Caco-2 (cell line): ENCODE results near the gene ETFB. TPM values are rescaled to one million over a fixed set of nuclear protein-coding genes. Genes with fewer than 3 reads are reported as not detected.

Source experiments
- BruUV-seq: library from RNA; stranded (reverse); fragments of 400-500 nt; replicated peaks from 2 replicates; lab custom pipeline; 2021; lab: Mats Ljungman, UMichigan
- CTCF ChIA-PET: fragments of 300-600 bp; sonication (Branson Sonifier 250); formaldehyde crosslinking; loops from one replicate; lab custom pipeline; 2022; ENCODE audit warnings: antibody characterized with exemption; lab: Charles Lee
- POLR2A ChIA-PET: fragments of 300-600 bp; sonication (Branson Sonifier 250); formaldehyde crosslinking; loops from one replicate; lab custom pipeline; 2022; ENCODE audit warnings: antibody characterized with exemption; lab: Charles Lee
- DNase-seq, 2 experiments: peaks; one replicate each; pipeline versions ENCODE4 v3.0.0 to v3.0.0-alpha.2; 2020 to 2022
- H3K27me3 ChIP-seq: replicated peaks from 2 replicates; pipeline ENCODE4 v1.6.0; 2011; ENCODE audit warnings: low read length; ENCODE audit not compliant: control insufficient read depth, insufficient read depth
- H3K36me3 ChIP-seq: 2 replicates; pipeline ENCODE4 v1.5.1; 2011; ENCODE audit warnings: low read length; ENCODE audit not compliant: control insufficient read depth, insufficient read depth
- H3K4me1 ChIP-seq: fragments of 250-450 bp; sonication (Bioruptor Pico); 2 replicates; pipeline ENCODE4 v1.5.1; 2020; ENCODE audit warnings: mild to moderate bottlenecking
- H3K4me3 ChIP-seq: 2 replicates; pipeline ENCODE4 v1.5.1; 2011; ENCODE audit warnings: low read depth, mild to moderate bottlenecking, control low read depth, low read length
- H3K9me3 ChIP-seq: fragments of 250-450 bp; sonication (Bioruptor Pico); 2 replicates; pipeline ENCODE4 v1.5.1; 2020; ENCODE audit warnings: mild to moderate bottlenecking, moderate library complexity
- H3K27ac Mint-ChIP-seq: one replicate; pipeline ENCODE4 v1.8.0; 2022; ENCODE audit warnings: mixed read lengths; ENCODE audit not compliant: unreplicated experiment
- H3K27me3 Mint-ChIP-seq: one replicate; pipeline ENCODE4 v1.8.0; 2022; ENCODE audit warnings: mixed read lengths; ENCODE audit not compliant: insufficient read depth, unreplicated experiment
- H3K36me3 Mint-ChIP-seq: one replicate; pipeline ENCODE4 v1.8.0; 2022; ENCODE audit warnings: mild to moderate bottlenecking, mixed read lengths; ENCODE audit not compliant: insufficient read depth, unreplicated experiment
- H3K4me1 Mint-ChIP-seq: one replicate; pipeline ENCODE4 v1.8.0; 2022; ENCODE audit warnings: low read depth, mixed read lengths; ENCODE audit not compliant: unreplicated experiment
- H3K4me3 Mint-ChIP-seq: one replicate; pipeline ENCODE4 v1.8.0; 2022; ENCODE audit warnings: mild to moderate bottlenecking, moderate library complexity, mixed read lengths; ENCODE audit not compliant: unreplicated experiment
- H3K9me3 Mint-ChIP-seq: one replicate; pipeline ENCODE4 v1.8.0; 2022; ENCODE audit warnings: mixed read lengths; ENCODE audit not compliant: unreplicated experiment
- intact Hi-C: fragments of 100-400 bp; cut with micrococcal nuclease; formaldehyde crosslinking; loops from one replicate; pipeline ENCODE4 v1.10.0; 2022; ENCODE audit not compliant: unreplicated experiment
- total RNA-seq: library from RNA; stranded (reverse); gene quantifications from 2 replicates; pipeline ENCODE4 v1.2.3, GENCODE V29; 2022
- TF ChIP-seq, protein P1 (sequence below), 2 experiments: fragments of 200-600 bp in 1 of 2; IDR thresholded peaks; 1 replicate in 1 of 2; 2 replicates in 1 of 2; pipeline versions ENCODE4 v1.5.1 to v1.8.0; 2011 to 2022; ENCODE audit warnings: antibody characterized with exemption in 1 of 2, control low read depth in 1 of 2, inconsistent platforms in 1 of 2, low read depth in 1 of 2, low read length in 1 of 2, mild to moderate bottlenecking in 1 of 2, moderate library complexity in 1 of 2; ENCODE audit not compliant: insufficient read depth in 1 of 2, severe bottlenecking in 1 of 2, unreplicated experiment in 1 of 2

ETFB gene
- total RNA-seq, 1 experiment from 2014 or later: 228 TPM

GRCh38 chr19:51305479-51305878, 60.7 kb downstream of the ETFB start:
- Mint-ChIP-seq H3K9me3 (peaks cover 33% of the 10 kb centered on the region), H3K36me3 (no peaks in the 10 kb centered on the region), H3K27ac (no peak overlapping the region), H3K4me3 (no peak overlapping the region), H3K27me3 (peaks cover 4% of the 10 kb centered on the region), H3K4me1 (no peaks in the 10 kb centered on the region)
- TF ChIP-seq, protein P1, sequence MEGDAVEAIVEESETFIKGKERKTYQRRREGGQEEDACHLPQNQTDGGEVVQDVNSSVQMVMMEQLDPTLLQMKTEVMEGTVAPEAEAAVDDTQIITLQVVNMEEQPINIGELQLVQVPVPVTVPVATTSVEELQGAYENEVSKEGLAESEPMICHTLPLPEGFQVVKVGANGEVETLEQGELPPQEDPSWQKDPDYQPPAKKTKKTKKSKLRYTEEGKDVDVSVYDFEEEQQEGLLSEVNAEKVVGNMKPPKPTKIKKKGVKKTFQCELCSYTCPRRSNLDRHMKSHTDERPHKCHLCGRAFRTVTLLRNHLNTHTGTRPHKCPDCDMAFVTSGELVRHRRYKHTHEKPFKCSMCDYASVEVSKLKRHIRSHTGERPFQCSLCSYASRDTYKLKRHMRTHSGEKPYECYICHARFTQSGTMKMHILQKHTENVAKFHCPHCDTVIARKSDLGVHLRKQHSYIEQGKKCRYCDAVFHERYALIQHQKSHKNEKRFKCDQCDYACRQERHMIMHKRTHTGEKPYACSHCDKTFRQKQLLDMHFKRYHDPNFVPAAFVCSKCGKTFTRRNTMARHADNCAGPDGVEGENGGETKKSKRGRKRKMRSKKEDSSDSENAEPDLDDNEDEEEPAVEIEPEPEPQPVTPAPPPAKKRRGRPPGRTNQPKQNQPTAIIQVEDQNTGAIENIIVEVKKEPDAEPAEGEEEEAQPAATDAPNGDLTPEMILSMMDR (IDR thresholded peaks at IDR 0.05; ENCODE audit: insufficient read depth in 1 of 2, low read depth in 1 of 2, low read length in 1 of 2, severe bottlenecking in 1 of 2, unreplicated experiment in 1 of 2): no peak
- no peaks in the 10 kb centered on the region for H3K4me1 ChIP-seq
- ChIA-PET POLR2A (interaction anchor here (0.6 kb wide), 1 partner anchor 35 kb away, joined by 7 read pairs; no protein-coding TSS in a partner anchor), CTCF (no interaction called here)
- H3K4me3 ChIP-seq: no peak overlapping the region
- no TSS peak for BruUV-seq
- H3K9me3 ChIP-seq: peaks cover 15% of the 10 kb centered on the region
- H3K36me3 ChIP-seq: no peaks in the 10 kb centered on the region
- intact Hi-C loops: no loop called here
- H3K27me3 ChIP-seq: no peaks in the 10 kb centered on the region
- DNase-seq: no peak

DNA sequence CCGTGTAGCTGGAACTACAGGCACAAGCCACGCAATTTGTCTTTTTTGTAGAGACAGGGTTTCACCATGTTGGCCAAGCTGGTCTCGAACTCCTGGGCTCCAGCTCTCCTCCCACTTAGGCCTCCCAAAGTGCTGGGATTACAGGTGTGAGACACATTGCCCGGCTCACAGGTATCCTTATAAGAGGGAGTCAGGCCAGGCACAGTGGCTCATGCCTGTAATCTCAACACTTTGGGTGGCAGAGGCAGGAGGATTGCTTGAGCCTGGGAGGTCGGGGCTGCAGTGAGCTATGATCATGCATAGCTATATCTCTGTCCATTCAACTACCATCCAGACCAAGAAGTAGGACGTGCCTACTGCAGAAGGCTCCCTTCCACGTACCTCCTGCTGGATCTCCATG, 64.9 kb downstream of the ETFB start:
- no peak for DNase-seq
- Mint-ChIP-seq H3K4me3 (no peak overlapping the region), H3K36me3 (no peaks in the 10 kb centered on the region), H3K4me1 (no peaks in the 10 kb centered on the region), H3K27me3 (no peaks in the 10 kb centered on the region), H3K9me3 (peaks cover 10% of the 10 kb centered on the region), H3K27ac (no peak overlapping the region)
- POLR2A ChIA-PET: no interaction called here
- Histone ChIP-seq H3K4me3 (no peak overlapping the region), H3K4me1 (no peaks in the 10 kb centered on the region), H3K36me3 (no peaks in the 10 kb centered on the region), H3K27me3 (no peaks in the 10 kb centered on the region), H3K9me3 (peaks cover 7% of the 10 kb centered on the region)
- CTCF ChIA-PET: interaction anchor here (0.6 kb wide), 1 partner anchor 360 kb away, joined by 6 read pairs; no protein-coding TSS in a partner anchor
- TF ChIP-seq, protein P1 (IDR thresholded peaks at IDR 0.05; ENCODE audit: insufficient read depth in 1 of 2, low read depth in 1 of 2, low read length in 1 of 2, severe bottlenecking in 1 of 2, unreplicated experiment in 1 of 2): no peak
- no TSS peak for BruUV-seq
- intact Hi-C loops: no loop called here

DNA sequence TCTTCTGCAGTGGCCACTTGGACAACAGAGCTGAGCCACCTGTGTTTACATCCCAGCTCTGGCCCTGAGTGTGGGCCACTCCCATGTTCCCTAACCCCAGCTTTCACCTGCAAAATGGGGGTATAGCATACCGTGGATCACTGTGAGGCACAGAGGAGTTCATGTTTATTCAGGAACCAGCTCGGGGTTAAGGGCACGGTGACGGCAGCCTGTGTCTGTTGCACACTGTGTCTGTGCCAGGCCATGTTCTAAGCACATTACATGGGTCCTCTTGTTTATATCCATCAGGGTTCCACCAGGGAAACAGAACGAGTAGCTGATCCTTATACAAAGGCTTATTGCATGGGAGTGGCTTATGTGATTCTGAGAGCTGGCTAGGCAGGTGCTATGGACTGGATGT, 68.8 kb downstream of the ETFB start:
- TF ChIP-seq, protein P1 (IDR thresholded peaks at IDR 0.05; ENCODE audit: insufficient read depth in 1 of 2, low read depth in 1 of 2, low read length in 1 of 2, severe bottlenecking in 1 of 2, unreplicated experiment in 1 of 2): no peak
- ChIA-PET POLR2A (no interaction called here), CTCF (no interaction called here)
- no peaks in the 10 kb centered on the region for H3K4me1 ChIP-seq
- DNase-seq: no peak
- no peaks in the 10 kb centered on the region for H3K36me3 ChIP-seq
- H3K4me1 Mint-ChIP-seq: no peaks in the 10 kb centered on the region
- no peak overlapping the region for H3K4me3 ChIP-seq
- H3K27me3 Mint-ChIP-seq: peaks cover 5% of the 10 kb centered on the region
- H3K9me3 Mint-ChIP-seq: no peaks in the 10 kb centered on the region
- no peaks in the 10 kb centered on the region for H3K36me3 Mint-ChIP-seq
- H3K4me3 Mint-ChIP-seq: no peak overlapping the region
- intact Hi-C loops: no loop called here
- no peak overlapping the region for H3K27ac Mint-ChIP-seq
- H3K9me3 ChIP-seq: no peaks in the 10 kb centered on the region
- no TSS peak for BruUV-seq
- H3K27me3 ChIP-seq: no peaks in the 10 kb centered on the region
